ENCODE measurements around the gene GLIS1. TPM values are rescaled to one million over a fixed set of nuclear protein-coding genes. Genes with fewer than 3 reads are reported as not detected.

GLIS1 gene
- total RNA-seq, 1 experiment from 2014 or later = 0.39 TPM

GRCh38 chr1:53736290-53736689 is 2.7 kb downstream of the GLIS1 start:
- BruUV-seq (replicated peaks) = no TSS peak
- H3K4me3 ChIP-seq (replicated peaks in 1 of 2; ENCODE audit: low read depth in 1 of 2, low read length in 2 of 2) = no peak overlapping the region

More at GRCh38 chr1:53736290-53736689, 2.7 kb downstream of the GLIS1 start:
- TF ChIP-seq REST (IDR thresholded peaks at IDR 0.05; ENCODE audit: low read depth) (no peak), SRF (IDR thresholded peaks at IDR 0.05; ENCODE audit: low read depth) (no peak), MAX (IDR thresholded peaks at IDR 0.05) (no peak), POLR2AphosphoS5 (IDR thresholded peaks at IDR 0.05; ENCODE audit: low read depth, low read length) (no peak), ZFX (IDR thresholded peaks at IDR 0.05) (no peak), ELF1 (IDR thresholded peaks at IDR 0.05; ENCODE audit: borderline replicate concordance, low read depth) (no peak), RAD21 (IDR thresholded peaks at IDR 0.05; ENCODE audit: low read depth) (no peak), FOSL1 (IDR thresholded peaks at IDR 0.05; ENCODE audit: low read depth) (no peak), YY1 (IDR thresholded peaks at IDR 0.05; ENCODE audit: extremely low read depth, insufficient replicate concordance, low read depth, low read length) (no peak), EZH2phosphoT487 (IDR thresholded peaks at IDR 0.05; ENCODE audit: borderline replicate concordance) (no peak), SIN3A (IDR thresholded peaks at IDR 0.05; ENCODE audit: low read depth) (no peak), EZH2 (IDR thresholded peaks at IDR 0.05) (no peak), CTCF (IDR thresholded peaks at IDR 0.05 in 2 of 3, conservative IDR thresholded peaks at IDR 0.05 in 1 of 3; ENCODE audit: borderline replicate concordance in 1 of 3, insufficient read depth in 1 of 3, low read depth in 2 of 3, low read length in 2 of 3) (no peak), POLR2A (IDR thresholded peaks at IDR 0.05; ENCODE audit: borderline replicate concordance, extremely low read depth, insufficient read depth, insufficient read length) (no peak)
- Histone ChIP-seq H3K79me2 (ENCODE audit: insufficient read depth, low read length) (no peaks in the 10 kb centered on the region), H4K20me1 (ENCODE audit: insufficient read depth) (no peaks in the 10 kb centered on the region), H3K9me3 (ENCODE audit: control insufficient read depth in 1 of 2, insufficient read depth in 1 of 2, low read depth in 1 of 2, low read length in 2 of 2) (no peaks in the 10 kb centered on the region), H3K9ac (ENCODE audit: low read length) (no peak overlapping the region), H3K4me2 (ENCODE audit: low read length) (no peak overlapping the region), H3K27me3 (ENCODE audit: insufficient read depth, low read length) (no peaks in the 10 kb centered on the region; the same call in 1 of the 2 replicates), H3K4me1 (ENCODE audit: control insufficient read depth in 1 of 2, insufficient read depth in 2 of 2, low read length in 2 of 2) (peaks cover 0 to 12% of the 10 kb centered on the region in 2 experiments; a peak in 3 of 4 replicates), H3K27ac (ENCODE audit: low read depth, low read length) (no peak overlapping the region), H2AFZ (ENCODE audit: low read depth, low read length, poor library complexity, severe bottlenecking) (no peak overlapping the region), H3K9me2 (ENCODE audit: insufficient read depth) (no peaks in the 10 kb centered on the region), H3K36me3 (ENCODE audit: control insufficient read depth in 1 of 2, insufficient read depth in 2 of 2, low read length in 2 of 2) (no peaks in the 10 kb centered on the region)
- ChIA-PET POLR2A (no interaction called here), CTCF (no interaction called here), RAD21 (ENCODE audit: low non-redundant PET in 1 of 2, low total read pairs in 2 of 2, uncharacterized antibody in 2 of 2, unreplicated experiment in 2 of 2) (no interaction called here)
- intact Hi-C loops (cut with micrococcal nuclease) = no loop called here
- no peak for DNase-seq (ENCODE audit: low read depth, low spot score)
- ATAC-seq = no peak
